Measurements from ENCODE around the gene MTMR1. TPM values are rescaled to one million over a fixed set of nuclear protein-coding genes. Genes with fewer than 3 reads are reported as not detected.

MTMR1 gene
- total RNA-seq, 1 experiment from 2014 or later: 36.1 TPM

DNA sequence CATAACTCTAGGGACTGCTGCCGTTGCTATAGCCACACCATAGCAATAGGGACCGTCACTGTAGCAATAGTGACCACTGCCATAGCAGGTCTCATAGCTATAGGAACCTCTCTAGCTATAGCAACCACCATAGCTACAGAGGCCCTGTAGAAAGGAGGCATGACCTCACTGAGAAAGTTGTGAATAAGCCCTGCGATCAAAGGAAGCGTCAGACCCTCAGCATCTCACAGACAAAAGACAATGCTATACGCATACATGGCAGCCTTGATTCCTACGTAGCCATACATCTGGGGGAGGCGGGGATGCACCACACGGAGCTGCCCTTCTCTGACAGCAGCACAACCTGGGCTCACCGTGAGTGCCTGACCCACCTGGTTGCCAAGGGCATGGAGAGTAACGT is 88.5 kb downstream of the MTMR1 start:
- Histone ChIP-seq H3K36me3 (ENCODE audit: control insufficient read depth, insufficient read depth, low read length) (no peaks in the 10 kb centered on the region), H3K27me3 (ENCODE audit: control insufficient read depth, insufficient read depth, low read length) (no peaks in the 10 kb centered on the region), H3K9me3 (ENCODE audit: control insufficient read depth, insufficient read depth, low read depth, low read length) (no peaks in the 10 kb centered on the region), H3K4me1 (ENCODE audit: control insufficient read depth, insufficient read depth, low read length) (no peaks in the 10 kb centered on the region), H3K4me3 (ENCODE audit: low read depth in 2 of 2, low read length in 2 of 2) (no peak overlapping the region), H3K27ac (ENCODE audit: low read length) (no peak overlapping the region)
- intact Hi-C loops (cut with micrococcal nuclease; ENCODE audit: unreplicated experiment): no loop called here
- ATAC-seq (no peak), DNase-seq (ENCODE audit: low read depth, low spot score) (no peak)
- ChIA-PET CTCF (no interaction called here), POLR2A (interaction anchor here (0.5 kb wide), 1 partner anchor 213 kb away, joined by 5 read pairs; no protein-coding TSS in a partner anchor)
- TF ChIP-seq TCF7L2 (IDR thresholded peaks at IDR 0.05; ENCODE audit: low read depth, low read length) (no peak), SIN3A (IDR thresholded peaks at IDR 0.05; ENCODE audit: borderline replicate concordance, insufficient read depth, low read depth, low read length) (no peak), POLR2AphosphoS5 (IDR thresholded peaks at IDR 0.05; ENCODE audit: low read depth, low read length) (no peak), REST (IDR thresholded peaks at IDR 0.05; ENCODE audit: insufficient read depth in 1 of 2, low read depth in 2 of 2, low read length in 1 of 2) (no peak)
- TF ChIP-seq, protein P1, sequence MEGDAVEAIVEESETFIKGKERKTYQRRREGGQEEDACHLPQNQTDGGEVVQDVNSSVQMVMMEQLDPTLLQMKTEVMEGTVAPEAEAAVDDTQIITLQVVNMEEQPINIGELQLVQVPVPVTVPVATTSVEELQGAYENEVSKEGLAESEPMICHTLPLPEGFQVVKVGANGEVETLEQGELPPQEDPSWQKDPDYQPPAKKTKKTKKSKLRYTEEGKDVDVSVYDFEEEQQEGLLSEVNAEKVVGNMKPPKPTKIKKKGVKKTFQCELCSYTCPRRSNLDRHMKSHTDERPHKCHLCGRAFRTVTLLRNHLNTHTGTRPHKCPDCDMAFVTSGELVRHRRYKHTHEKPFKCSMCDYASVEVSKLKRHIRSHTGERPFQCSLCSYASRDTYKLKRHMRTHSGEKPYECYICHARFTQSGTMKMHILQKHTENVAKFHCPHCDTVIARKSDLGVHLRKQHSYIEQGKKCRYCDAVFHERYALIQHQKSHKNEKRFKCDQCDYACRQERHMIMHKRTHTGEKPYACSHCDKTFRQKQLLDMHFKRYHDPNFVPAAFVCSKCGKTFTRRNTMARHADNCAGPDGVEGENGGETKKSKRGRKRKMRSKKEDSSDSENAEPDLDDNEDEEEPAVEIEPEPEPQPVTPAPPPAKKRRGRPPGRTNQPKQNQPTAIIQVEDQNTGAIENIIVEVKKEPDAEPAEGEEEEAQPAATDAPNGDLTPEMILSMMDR (IDR thresholded peaks at IDR 0.05): no peak
- BruUV-seq (replicated peaks): no TSS peak
- in situ Hi-C loops (cut with HindIII; ENCODE audit: low pct_unique_long_range_greater_than_20kb, low sequenced_read_pairs): no loop called here

- Histone ChIP-seq H3K36me3 (ENCODE audit: control insufficient read depth, insufficient read depth, low read length) (0 out of 2 replicates have a peak, but pooled peaks cover 4% of the 10 kb centered on the region), H3K9me3 (ENCODE audit: control insufficient read depth, insufficient read depth, low read depth, low read length) (no peaks in the 10 kb centered on the region), H3K27ac (ENCODE audit: low read length) (no peak overlapping the region), H3K4me3 (ENCODE audit: low read depth in 2 of 2, low read length in 2 of 2) (no peak overlapping the region), H3K27me3 (ENCODE audit: control insufficient read depth, insufficient read depth, low read length) (no peaks in the 10 kb centered on the region), H3K4me1 (ENCODE audit: control insufficient read depth, insufficient read depth, low read length) (no peaks in the 10 kb centered on the region)
- intact Hi-C loops (cut with micrococcal nuclease; ENCODE audit: unreplicated experiment): no loop called here
- BruUV-seq (replicated peaks): no TSS peak
- DNase-seq (ENCODE audit: low read depth, low spot score): no peak
- CTCF ChIA-PET: no interaction called here
- TF ChIP-seq REST (IDR thresholded peaks at IDR 0.05; ENCODE audit: insufficient read depth in 1 of 2, low read depth in 2 of 2, low read length in 1 of 2) (no peak), POLR2AphosphoS5 (IDR thresholded peaks at IDR 0.05; ENCODE audit: low read depth, low read length) (no peak), SIN3A (IDR thresholded peaks at IDR 0.05; ENCODE audit: borderline replicate concordance, insufficient read depth, low read depth, low read length) (no peak), TCF7L2 (IDR thresholded peaks at IDR 0.05; ENCODE audit: low read depth, low read length) (no peak)
- TF ChIP-seq, protein P1 (IDR thresholded peaks at IDR 0.05): no peak
- POLR2A ChIA-PET: interaction anchor here (0.6 kb wide), 1 partner anchor 141 kb away, joined by 3 read pairs; no protein-coding TSS in a partner anchor
- in situ Hi-C loops (cut with HindIII; ENCODE audit: low pct_unique_long_range_greater_than_20kb, low sequenced_read_pairs): no loop called here
- ATAC-seq: no peak
Observed at GRCh38 chrX:150790021-150790420, 96.8 kb downstream of the MTMR1 start.
